ENCODE results near the gene NEDD9. TPM values are rescaled to one million over a fixed set of nuclear protein-coding genes. Genes with fewer than 3 reads are reported as not detected.

The NEDD9 gene
- total RNA-seq, 6 donors from 2014 or later = 122 to 334 (median 173) TPM

DNA sequence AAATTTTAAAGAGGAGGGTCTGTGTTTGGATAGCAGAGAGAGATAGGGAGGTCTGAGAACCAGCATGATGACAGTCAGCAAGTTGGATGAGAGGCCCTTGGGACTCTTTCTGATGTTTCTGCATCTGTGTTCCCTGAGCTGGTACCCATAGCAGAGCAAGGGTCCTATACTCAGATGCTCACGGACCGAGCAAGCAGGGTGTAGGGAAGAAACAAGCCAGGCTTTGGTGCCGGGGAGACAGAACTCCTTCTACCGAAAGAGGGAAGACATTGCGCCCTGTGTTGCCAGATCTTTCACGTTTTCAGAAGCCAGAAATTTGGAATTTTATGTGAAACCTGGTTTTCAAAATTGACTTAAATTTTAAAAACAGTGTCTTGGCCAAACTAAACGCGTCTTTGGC is 34.6 kb downstream of the NEDD9 start:
- Histone ChIP-seq H3K4me1 (peaks cover 67 to 81% (median 77%) of the 10 kb centered on the region in 4 donors), H3K27me3 (no peaks in the 10 kb centered on the region), H3K36me3 (peaks cover 18 to 82% (median 38%) of the 10 kb centered on the region in 4 donors), H3K4me3 (no peak overlapping the region), H3K27ac (peak overlapping the region; percentile 1 to 73 (median 54)), H3K9me3 (no peaks in the 10 kb centered on the region)
- 92% methylated on average over 8 of the region's 8 CpGs for WGBS, 2 donors
- TF ChIP-seq, protein P1, sequence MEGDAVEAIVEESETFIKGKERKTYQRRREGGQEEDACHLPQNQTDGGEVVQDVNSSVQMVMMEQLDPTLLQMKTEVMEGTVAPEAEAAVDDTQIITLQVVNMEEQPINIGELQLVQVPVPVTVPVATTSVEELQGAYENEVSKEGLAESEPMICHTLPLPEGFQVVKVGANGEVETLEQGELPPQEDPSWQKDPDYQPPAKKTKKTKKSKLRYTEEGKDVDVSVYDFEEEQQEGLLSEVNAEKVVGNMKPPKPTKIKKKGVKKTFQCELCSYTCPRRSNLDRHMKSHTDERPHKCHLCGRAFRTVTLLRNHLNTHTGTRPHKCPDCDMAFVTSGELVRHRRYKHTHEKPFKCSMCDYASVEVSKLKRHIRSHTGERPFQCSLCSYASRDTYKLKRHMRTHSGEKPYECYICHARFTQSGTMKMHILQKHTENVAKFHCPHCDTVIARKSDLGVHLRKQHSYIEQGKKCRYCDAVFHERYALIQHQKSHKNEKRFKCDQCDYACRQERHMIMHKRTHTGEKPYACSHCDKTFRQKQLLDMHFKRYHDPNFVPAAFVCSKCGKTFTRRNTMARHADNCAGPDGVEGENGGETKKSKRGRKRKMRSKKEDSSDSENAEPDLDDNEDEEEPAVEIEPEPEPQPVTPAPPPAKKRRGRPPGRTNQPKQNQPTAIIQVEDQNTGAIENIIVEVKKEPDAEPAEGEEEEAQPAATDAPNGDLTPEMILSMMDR (IDR thresholded peaks at IDR 0.05) = no peak
- TF ChIP-seq POLR2AphosphoS5 (IDR thresholded peaks at IDR 0.05) (no peak), POLR2A (IDR thresholded peaks at IDR 0.05) (no peak), EP300 (IDR thresholded peaks at IDR 0.05) (no peak)
- DNase-seq (no peak), ATAC-seq (ENCODE audit: low FRiP score in 2 of 2) (no peak)

DNA sequence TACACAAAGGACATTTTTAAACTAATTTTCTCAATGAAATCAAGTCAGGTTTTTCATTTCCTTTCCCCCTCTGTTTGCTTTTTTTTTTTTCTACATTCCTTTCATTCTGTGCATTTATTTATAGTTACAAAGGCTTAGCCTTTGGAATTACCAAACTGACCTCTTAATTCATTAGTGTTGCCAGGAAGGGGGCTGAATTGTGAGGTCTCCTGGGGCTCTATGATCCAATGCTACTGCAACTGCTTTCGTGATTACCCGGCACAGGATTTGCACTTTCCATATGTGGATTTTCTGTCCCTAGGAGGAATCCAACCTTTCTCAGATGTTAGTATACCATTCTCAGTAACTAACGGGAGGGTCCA is 35.3 kb downstream of the NEDD9 start:
- no peak for TF ChIP-seq EP300 (IDR thresholded peaks at IDR 0.05)
- TF ChIP-seq, protein P1 (IDR thresholded peaks at IDR 0.05) = no peak
- no peak for TF ChIP-seq POLR2AphosphoS5 (IDR thresholded peaks at IDR 0.05)
- no peak for TF ChIP-seq POLR2A (IDR thresholded peaks at IDR 0.05)
- Histone ChIP-seq H3K9me3 (no peaks in the 10 kb centered on the region), H3K27ac (peak overlapping the region; percentile 1 to 73 (median 54)), H3K4me3 (no peak overlapping the region), H3K4me1 (peaks cover 61 to 74% (median 70%) of the 10 kb centered on the region in 4 donors), H3K36me3 (peaks cover 24 to 82% (median 43%) of the 10 kb centered on the region in 4 donors), H3K27me3 (no peaks in the 10 kb centered on the region)
- ATAC-seq (ENCODE audit: low FRiP score in 2 of 2) (no peak), DNase-seq (no peak)
- 68 to 80% methylated on average over 3 of the region's 3 CpGs for WGBS, 2 donors

DNA sequence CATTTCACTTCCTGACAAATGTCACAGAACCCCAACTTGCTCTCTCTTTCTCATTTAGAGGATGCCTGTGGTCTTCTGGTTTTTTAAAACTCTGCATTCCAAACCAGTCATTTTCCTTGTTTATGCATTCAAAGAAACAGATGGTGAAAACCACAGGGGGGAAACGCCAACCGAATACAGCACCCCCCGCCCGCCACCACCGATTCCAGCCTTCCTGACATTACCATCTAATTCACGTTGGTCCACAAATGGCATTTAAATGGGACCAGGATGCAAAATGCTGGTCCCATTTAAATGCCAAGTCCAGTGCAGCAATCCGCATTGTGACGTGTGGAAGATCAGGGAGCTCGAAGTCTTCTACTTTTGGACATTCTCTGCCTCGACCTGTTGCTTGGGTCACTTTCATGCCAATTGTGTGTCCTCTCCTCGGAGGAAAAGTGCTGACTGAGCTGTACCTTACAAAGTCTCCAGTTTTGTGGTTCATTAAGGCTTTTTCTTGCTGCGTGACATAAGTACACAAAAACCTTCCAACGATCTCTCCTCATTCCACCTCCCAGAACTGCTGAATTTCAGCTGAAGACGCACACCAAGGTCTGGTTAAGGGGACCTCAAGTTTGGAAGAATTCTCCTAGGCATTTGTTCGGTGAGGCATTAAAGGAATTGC is 35.8 kb downstream of the NEDD9 start:
- Histone ChIP-seq H3K36me3 (peaks cover 29 to 83% (median 48%) of the 10 kb centered on the region in 4 donors), H3K9me3 (no peaks in the 10 kb centered on the region), H3K27ac (peak overlapping the region; percentile 1 to 73 (median 54)), H3K27me3 (no peaks in the 10 kb centered on the region), H3K4me1 (peaks cover 55 to 69% (median 65%) of the 10 kb centered on the region in 4 donors), H3K4me3 (no peak overlapping the region)
- TF ChIP-seq EP300 (IDR thresholded peaks at IDR 0.05) (no peak), POLR2AphosphoS5 (IDR thresholded peaks at IDR 0.05) (no peak), POLR2A (IDR thresholded peaks at IDR 0.05) (no peak)
- TF ChIP-seq, protein P1 (IDR thresholded peaks at IDR 0.05) = no peak
- DNase-seq (no peak), ATAC-seq (ENCODE audit: low FRiP score in 2 of 2) (no peak)
- 55% methylated on average over 15 of the region's 15 CpGs for WGBS, 2 donors

- ATAC-seq (ENCODE audit: low FRiP score in 2 of 2) (peak; percentile 4 to 34), DNase-seq (no peak)
- 51 to 60% methylated on average over 12 of the region's 12 CpGs for WGBS, 2 donors
- no peaks in the 10 kb centered on the region for H3K27me3 ChIP-seq
- TF ChIP-seq, protein P1 (IDR thresholded peaks at IDR 0.05) = peak in 1 of 6 experiments; percentile 56
- TF ChIP-seq POLR2AphosphoS5 (IDR thresholded peaks at IDR 0.05) (peak in 1 of 2 donors; percentile 51), POLR2A (IDR thresholded peaks at IDR 0.05) (no peak)
- peaks cover 43 to 54% (median 52%) of the 10 kb centered on the region in 4 donors for H3K4me1 ChIP-seq
- H3K9me3 ChIP-seq = no peaks in the 10 kb centered on the region
- H3K27ac ChIP-seq = peak overlapping the region; percentile 48 to 73 (median 62)
- H3K4me3 ChIP-seq = peak overlapping the region in 1 of 4 donors; percentile 1
- peaks cover 43 to 83% (median 59%) of the 10 kb centered on the region in 4 donors for H3K36me3 ChIP-seq
These were observed 37.9 kb downstream of the NEDD9 start for GRCh38 chr6:11194356-11195218.

Measured in upper lobe of left lung (tissue), 6 donors.